Loucy (cell line): ENCODE measurements around the gene GABRG3.

Source experiments
- H2AFZ ChIP-seq: fragments of 200-600 bp; sonication (generic); 2 replicates; pipeline ENCODE4 v1.6.0; 2016; ENCODE audit warnings: antibody characterized with exemption, mild to moderate bottlenecking, low read length, moderate library complexity
- H3F3A ChIP-seq: fragments of 200-600 bp; 2 replicates; pipeline ENCODE4 v1.6.0; 2016; ENCODE audit warnings: antibody characterized with exemption, low read depth, mild to moderate bottlenecking
- H3K27me3 ChIP-seq: fragments of 200-600 bp; sonication (generic); 2 replicates; pipeline ENCODE4 v1.6.1; 2014; ENCODE audit warnings: low read length, mild to moderate bottlenecking; ENCODE audit not compliant: insufficient read depth, poor library complexity, severe bottlenecking
- H3K36me3 ChIP-seq: fragments of 200-600 bp; sonication (generic); 2 replicates; pipeline ENCODE4 v1.6.1; 2016; ENCODE audit warnings: low read length; ENCODE audit not compliant: insufficient read depth
- H3K4me1 ChIP-seq: fragments of 200-600 bp; sonication (generic); 2 replicates; pipeline ENCODE4 v1.5.1; 2014; ENCODE audit warnings: low read length, mild to moderate bottlenecking; ENCODE audit not compliant: insufficient read depth, poor library complexity, severe bottlenecking
- H3K4me2 ChIP-seq: fragments of 200-600 bp; sonication (generic); 2 replicates; pipeline ENCODE4 v1.6.0; 2014; ENCODE audit warnings: antibody characterized with exemption, low read length, low read depth, mild to moderate bottlenecking; ENCODE audit not compliant: poor library complexity, severe bottlenecking
- H3K4me3 ChIP-seq: fragments of 200-600 bp; sonication (generic); 2 replicates; pipeline ENCODE4 v1.5.1; 2014; ENCODE audit warnings: low read length, mild to moderate bottlenecking, mixed read lengths; ENCODE audit not compliant: poor library complexity, severe bottlenecking
- H3K79me2 ChIP-seq: fragments of 200-600 bp; sonication (generic); 2 replicates; pipeline ENCODE4 v1.6.1; 2014; ENCODE audit warnings: low read length; ENCODE audit not compliant: insufficient read depth
- H3K9ac ChIP-seq: fragments of 200-600 bp; sonication (generic); 2 replicates; pipeline ENCODE4 v1.6.0; 2014; ENCODE audit warnings: mild to moderate bottlenecking, low read depth, low read length, moderate library complexity; ENCODE audit not compliant: poor library complexity, severe bottlenecking
- H3K9me2 ChIP-seq: fragments of 200-600 bp; sonication (generic); replicated peaks from 2 replicates; pipeline ENCODE4 v1.6.1; 2016; ENCODE audit warnings: low read depth, low read length, mixed read lengths
- H3K9me3 ChIP-seq: fragments of 200-600 bp; sonication (generic); 2 replicates; pipeline ENCODE4 v1.6.1; 2014; ENCODE audit warnings: mild to moderate bottlenecking, antibody characterized with exemption, low read length, low read depth; ENCODE audit not compliant: insufficient read depth
- H4K20me1 ChIP-seq: fragments of 200-600 bp; sonication (generic); 2 replicates; pipeline ENCODE4 v1.6.0; 2014; ENCODE audit warnings: antibody characterized with exemption, low read length, mild to moderate bottlenecking; ENCODE audit not compliant: insufficient read depth, poor library complexity, severe bottlenecking
- EZH2phosphoT487 ChIP-seq: fragments of 200-600 bp; IDR thresholded peaks from 2 replicates; pipeline ENCODE4 v1.6.1; 2018; ENCODE audit warnings: antibody characterized with exemption, mild to moderate bottlenecking, moderate library complexity, borderline replicate concordance
- TF ChIP-seq, protein P1 (sequence below): fragments of 200-600 bp; sonication (generic); conservative IDR thresholded peaks from 2 replicates; pipeline ENCODE4 v1.5.1; 2014; ENCODE audit warnings: mild to moderate bottlenecking, antibody characterized with exemption, low read length

Gene GABRG3

GRCh38 chr15:27418726-27419125, 447.7 kb downstream of the GABRG3 start:
- Histone ChIP-seq H2AFZ (no peak overlapping the region), H3K4me1 (no peaks in the 10 kb centered on the region), H3K36me3 (no peaks in the 10 kb centered on the region), H3K9me3 (no peaks in the 10 kb centered on the region), H3K79me2 (no peaks in the 10 kb centered on the region), H3K4me2 (no peak overlapping the region), H3K9ac (no peak overlapping the region), H4K20me1 (no peaks in the 10 kb centered on the region), H3K27me3 (no peaks in the 10 kb centered on the region), H3F3A (no peaks in the 10 kb centered on the region), H3K9me2 (no peaks in the 10 kb centered on the region), H3K4me3 (no peak overlapping the region)
- no peak for TF ChIP-seq EZH2phosphoT487
- TF ChIP-seq, protein P1, sequence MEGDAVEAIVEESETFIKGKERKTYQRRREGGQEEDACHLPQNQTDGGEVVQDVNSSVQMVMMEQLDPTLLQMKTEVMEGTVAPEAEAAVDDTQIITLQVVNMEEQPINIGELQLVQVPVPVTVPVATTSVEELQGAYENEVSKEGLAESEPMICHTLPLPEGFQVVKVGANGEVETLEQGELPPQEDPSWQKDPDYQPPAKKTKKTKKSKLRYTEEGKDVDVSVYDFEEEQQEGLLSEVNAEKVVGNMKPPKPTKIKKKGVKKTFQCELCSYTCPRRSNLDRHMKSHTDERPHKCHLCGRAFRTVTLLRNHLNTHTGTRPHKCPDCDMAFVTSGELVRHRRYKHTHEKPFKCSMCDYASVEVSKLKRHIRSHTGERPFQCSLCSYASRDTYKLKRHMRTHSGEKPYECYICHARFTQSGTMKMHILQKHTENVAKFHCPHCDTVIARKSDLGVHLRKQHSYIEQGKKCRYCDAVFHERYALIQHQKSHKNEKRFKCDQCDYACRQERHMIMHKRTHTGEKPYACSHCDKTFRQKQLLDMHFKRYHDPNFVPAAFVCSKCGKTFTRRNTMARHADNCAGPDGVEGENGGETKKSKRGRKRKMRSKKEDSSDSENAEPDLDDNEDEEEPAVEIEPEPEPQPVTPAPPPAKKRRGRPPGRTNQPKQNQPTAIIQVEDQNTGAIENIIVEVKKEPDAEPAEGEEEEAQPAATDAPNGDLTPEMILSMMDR = no peak

- no peaks in the 10 kb centered on the region for H3K79me2 ChIP-seq
- H3K27me3 ChIP-seq = no peaks in the 10 kb centered on the region
- H3K9me3 ChIP-seq = no peaks in the 10 kb centered on the region
- H3K9me2 ChIP-seq = no peaks in the 10 kb centered on the region
- no peak overlapping the region for H3K9ac ChIP-seq
- no peak overlapping the region for H3K4me2 ChIP-seq
- TF ChIP-seq, protein P1 = no peak
- no peak for TF ChIP-seq EZH2phosphoT487
- H2AFZ ChIP-seq = no peak overlapping the region
- no peaks in the 10 kb centered on the region for H3F3A ChIP-seq
- no peaks in the 10 kb centered on the region for H3K4me1 ChIP-seq
- H3K4me3 ChIP-seq = no peak overlapping the region
- H3K36me3 ChIP-seq = no peaks in the 10 kb centered on the region
- no peaks in the 10 kb centered on the region for H4K20me1 ChIP-seq
Observed at GRCh38 chr15:27422997-27423396, 452.0 kb downstream of the GABRG3 start.

DNA sequence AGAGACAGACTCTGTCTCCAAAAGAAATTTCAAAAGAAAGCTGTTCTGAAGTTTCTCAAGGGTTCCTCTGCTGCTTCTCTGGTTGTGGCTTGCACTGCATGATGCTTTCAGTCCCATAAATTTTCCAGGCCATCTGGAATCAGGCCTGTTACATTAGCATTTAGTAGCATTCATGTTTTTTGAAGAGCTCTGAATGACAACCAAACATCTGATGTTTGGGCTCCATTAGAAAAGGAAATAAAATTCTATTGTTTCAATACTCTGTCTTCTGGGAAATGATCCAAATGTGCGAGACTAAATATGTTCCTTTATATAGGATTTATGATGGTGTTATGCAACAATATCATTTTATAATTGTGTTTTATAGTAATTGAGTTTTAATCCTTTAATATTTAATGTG, 455.8 kb downstream of the GABRG3 start:
- H4K20me1 ChIP-seq = no peaks in the 10 kb centered on the region
- no peaks in the 10 kb centered on the region for H3K9me2 ChIP-seq
- no peaks in the 10 kb centered on the region for H3K36me3 ChIP-seq
- H3K79me2 ChIP-seq = no peaks in the 10 kb centered on the region
- no peaks in the 10 kb centered on the region for H3F3A ChIP-seq
- no peak overlapping the region for H2AFZ ChIP-seq
- no peaks in the 10 kb centered on the region for H3K27me3 ChIP-seq
- H3K4me2 ChIP-seq = no peak overlapping the region
- no peaks in the 10 kb centered on the region for H3K4me1 ChIP-seq
- H3K9me3 ChIP-seq = 0 out of 2 replicates have a peak, but pooled peaks cover 7% of the 10 kb centered on the region
- no peak overlapping the region for H3K4me3 ChIP-seq
- H3K9ac ChIP-seq = no peak overlapping the region
- TF ChIP-seq, protein P1 = no peak
- TF ChIP-seq EZH2phosphoT487 = no peak
